ENCODE data around the gene KLHL7.
"Not testable (repeated sequence)": the region's sequence is repeated elsewhere in the genome, so short reads cannot be mapped to it uniquely, and the experiment has no call there.

The KLHL7 gene

DNA sequence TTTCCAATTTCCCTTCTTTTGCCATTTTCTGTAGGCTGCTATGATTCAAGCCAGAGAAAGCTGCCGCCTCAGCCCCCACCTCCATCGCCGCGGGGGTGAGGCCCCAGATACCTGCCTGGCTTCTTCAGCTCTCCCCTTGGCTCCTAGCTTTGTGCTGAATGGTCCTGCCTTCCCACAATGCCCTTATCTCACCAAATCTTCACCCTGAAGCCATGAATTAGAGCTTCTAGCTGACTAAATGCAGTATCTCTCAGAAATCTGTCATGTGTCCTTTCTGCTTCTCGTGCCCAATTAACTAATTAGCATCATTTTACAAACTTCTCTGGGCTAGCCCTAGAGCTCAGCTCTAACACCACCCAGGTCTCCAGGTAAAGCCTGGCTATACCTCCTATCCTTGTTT, 108.8 kb downstream of the KLHL7 start:
- no peak for DNase-seq (ENCODE audit: low read depth)

DNA sequence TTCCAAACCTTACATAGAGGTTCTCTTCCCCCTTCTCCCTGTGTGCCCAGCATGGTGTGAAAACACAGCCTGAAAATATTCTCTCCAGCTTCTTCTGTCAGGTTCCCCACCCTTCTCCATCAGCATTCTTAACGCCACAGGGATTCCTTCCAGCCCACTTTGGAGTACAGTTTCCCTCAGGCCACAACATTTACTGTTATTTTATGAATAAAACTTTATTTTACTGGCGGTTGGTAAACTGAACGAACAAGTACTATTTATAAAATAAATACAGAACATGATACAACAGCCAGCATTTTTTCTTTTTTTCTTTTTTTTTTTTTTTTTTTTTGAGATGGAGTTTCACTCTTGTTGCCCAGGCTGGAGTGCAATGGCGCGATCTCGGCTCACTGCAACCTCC, 109.4 kb downstream of the KLHL7 start:
- no peak for DNase-seq (ENCODE audit: low read depth)

DNA sequence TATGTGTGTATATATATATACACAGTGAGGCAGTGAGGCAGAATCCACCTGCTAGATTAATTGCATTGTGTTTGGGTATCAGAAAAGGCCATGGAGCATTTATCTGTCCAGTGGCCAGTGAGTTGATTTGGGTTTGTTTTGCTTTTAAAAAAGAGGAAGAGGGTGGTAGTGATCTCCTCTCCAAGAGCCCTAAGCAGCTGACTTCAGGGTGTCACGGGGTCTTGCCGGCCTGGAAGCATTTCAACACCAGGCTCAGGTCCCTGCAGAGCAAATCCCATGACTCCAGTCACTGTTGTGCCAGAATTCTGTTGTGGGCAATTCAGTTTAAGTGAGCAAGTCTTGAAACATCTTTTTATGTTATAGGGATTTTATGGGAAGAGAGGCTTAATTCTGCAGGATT, 110.4 kb downstream of the KLHL7 start:
- no peak for DNase-seq (ENCODE audit: low read depth)

DNA sequence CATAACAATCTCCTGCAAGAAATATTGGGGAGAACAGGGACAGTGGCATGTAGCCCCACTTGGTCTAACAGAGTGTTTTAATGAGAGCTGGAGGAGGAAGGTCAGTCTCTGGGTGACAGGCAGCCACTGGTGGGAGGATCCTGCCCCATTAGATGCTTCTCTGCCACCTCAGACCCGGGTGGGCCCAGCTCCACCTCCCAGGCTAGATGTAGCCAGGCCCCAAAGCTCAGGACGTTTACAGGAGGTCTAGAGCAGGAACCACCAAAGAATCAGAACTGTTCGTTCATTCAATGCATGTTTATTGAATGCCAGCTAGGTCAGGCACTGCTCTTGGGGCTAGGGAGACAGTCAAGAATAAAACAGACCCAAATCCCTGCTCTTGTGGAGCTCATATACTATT, 112.6 kb downstream of the KLHL7 start:
- no peak for DNase-seq (ENCODE audit: low read depth)

DNA sequence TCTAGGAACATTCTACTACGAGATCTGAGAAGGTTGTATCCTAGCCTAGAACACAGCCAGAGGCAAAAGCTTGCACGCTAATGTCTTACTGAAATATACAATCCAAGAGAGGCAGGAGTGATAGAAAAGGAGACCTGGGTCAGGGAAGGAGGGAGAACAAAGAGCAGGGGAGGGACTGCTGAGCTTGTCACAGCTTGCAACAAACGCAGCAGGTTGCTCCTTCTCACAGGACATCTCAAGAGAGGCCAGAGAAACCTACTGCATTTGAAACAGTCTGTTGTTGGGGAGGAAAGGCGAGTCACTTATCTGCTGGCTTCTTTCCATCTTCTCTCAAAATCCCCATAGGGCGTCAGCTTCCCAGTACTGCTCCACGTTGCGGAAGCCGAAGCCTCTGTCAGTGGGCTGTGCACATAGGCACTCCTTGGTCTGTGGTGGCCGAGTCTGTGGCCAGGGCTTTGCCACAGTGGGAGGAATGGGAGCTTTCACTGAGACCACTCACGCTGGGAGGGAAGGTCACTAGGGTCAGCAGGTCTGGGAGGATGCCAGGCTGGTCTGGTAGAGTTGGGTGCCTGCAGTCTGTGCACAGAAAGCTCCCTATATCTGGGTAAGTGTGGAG, 115.2 kb downstream of the KLHL7 start:
- no peak for DNase-seq (ENCODE audit: low read depth)

DNA sequence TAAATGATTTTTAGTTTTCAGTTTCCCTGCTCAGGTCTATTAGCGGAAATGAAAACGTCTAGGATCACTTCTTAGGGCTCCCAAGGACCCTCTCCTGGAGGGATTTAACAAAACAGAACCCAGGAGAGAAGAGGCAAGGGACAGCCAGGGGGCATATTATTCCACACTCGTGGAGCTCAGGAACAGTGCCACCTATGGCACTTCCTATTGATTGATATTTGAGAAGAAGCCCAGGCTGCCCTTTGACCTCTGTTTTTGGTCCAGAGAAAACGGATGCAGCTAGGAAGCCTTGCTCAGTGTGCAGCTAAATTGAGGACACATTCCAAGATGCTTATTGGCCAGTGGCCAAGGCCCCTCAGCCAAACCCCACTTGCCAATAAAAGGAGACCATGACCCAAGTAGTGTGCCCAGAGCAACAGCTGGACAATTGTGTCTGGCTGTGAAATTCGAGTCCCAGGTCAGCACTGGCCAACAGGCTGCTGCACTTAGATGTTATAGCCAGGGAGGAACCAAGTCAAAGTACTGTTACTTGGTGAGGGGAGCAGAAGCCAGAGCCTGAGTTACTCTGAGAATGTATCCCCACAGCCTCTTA, 117.0 kb downstream of the KLHL7 start:
- no peak for DNase-seq (ENCODE audit: low read depth)

DNA sequence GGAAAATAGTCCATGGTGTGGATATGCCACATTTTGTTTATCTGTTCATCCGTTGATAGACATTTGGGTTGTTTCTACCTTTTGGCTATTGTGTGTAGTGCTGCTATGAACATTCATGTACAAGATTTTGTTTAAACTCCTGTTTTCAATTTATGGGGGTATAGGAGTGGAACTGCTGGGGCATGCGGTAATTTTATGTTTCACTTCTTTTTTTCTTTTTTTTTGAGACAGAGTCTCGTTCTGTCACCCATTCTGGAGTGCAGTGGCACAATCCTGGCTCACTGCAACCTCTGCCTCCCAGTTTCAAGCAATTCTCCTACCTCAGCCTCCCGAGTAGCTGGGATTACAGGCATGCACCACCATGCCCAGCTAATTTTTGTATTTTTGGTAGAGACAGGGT, 118.8 kb downstream of the KLHL7 start:
- DNase-seq (ENCODE audit: low read depth): not testable (repeated sequence)

DNA sequence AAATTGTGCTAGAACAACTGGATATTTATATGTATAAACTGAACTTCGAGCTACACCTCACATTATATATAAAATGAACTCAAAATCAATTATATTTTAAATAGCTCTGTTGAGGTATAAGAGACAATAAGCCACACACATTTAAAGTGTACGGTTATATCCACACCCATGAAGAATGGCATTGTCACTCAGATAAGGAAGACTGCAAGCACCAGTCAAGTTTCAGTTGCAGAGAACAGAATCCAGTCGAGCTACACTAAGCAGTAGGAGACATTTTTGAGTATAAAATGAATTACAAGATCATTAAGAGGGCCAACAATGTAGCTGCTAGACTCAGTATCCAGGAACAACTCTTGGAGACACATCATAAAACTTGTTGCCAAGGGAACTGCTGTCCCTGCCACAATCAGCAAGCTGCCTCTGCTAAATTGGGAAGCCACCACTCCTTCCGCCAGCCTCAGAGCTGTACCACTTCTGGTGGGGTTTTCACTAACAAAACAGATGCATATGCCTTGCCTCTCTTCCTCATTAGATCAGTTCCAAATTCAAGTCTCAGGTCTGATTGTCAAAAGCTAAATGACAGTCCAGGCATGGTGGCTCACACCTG, 121.4 kb downstream of the KLHL7 start:
- no peak for DNase-seq (ENCODE audit: low read depth)
